ENCODE results near the gene CD81. TPM values are rescaled to one million over a fixed set of nuclear protein-coding genes. Genes with fewer than 3 reads are reported as not detected.
"Not testable (repeated sequence)": the region's sequence is repeated elsewhere in the genome, so short reads cannot be mapped to it uniquely, and the experiment has no call there.

The CD81 gene
- polyA plus RNA-seq (ENCODE audit: insufficient read length) = 447 TPM

DNA sequence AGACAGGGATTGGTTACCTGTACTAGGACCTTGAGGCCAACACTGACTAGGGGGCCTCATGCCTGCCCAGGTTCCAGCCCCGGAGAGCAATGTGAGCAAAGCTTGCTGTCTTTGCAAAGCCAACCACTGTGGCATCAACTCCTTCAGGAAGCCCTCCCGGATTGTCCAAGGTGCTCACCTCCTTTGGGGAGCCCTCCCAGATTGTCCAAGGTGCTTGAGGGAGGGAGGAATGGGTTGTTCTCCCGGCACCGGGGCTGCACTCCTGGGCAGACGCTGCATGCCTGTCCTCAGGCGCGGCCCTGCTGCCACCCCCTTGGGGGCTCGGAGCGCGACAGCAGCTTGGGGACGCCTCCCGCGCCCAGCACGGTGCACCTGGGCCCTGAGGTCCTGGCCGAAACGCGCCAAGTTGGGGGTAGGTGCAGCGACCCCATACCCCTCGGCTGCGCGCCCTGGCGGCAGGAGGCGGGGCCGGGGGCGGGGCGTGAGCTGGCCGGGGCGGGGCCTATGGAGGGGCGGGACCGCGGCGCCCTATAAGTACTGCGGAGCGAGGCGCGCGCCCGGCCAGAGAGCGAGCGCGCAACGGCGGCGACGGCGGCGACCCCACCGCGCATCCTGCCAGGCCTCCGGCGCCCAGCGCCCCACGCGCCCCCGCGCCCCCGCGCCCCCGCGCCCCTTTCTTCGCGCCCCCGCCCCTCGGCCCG, at the start of gene CD81:
CD81 (plus strand) TSS at position 560 of the 701 bp plus-strand sequence. CDS start 240 bp downstream, outside the sequence.
- no peak for DNase-seq (ENCODE audit: low read depth)

DNA sequence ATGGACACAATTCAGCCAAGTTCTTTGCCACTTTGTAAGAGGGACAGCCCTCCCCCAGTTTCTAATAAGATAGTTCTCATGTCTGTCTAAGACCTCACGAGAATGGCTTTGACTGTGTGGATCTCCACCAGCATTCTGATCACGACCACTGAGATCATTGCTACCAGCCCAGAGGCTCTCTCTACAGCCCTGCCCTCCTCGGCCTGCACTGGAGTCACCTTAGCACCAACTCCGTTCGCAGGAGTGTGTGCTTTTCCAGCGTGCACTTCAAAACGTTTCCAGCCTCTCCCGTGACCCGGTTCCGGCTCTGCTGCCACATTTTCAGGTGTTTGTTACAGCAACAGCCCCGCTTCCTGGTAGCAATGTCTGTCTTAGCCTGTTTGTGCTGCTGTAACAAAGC, 49.1 kb upstream of the CD81 start:
- DNase-seq (ENCODE audit: low read depth) = no peak

- DNase-seq (ENCODE audit: low read depth) = no peak
Measured at GRCh38 chr11:2328656-2329354, 48.3 kb upstream of the CD81 start.

GRCh38 chr11:2329551-2329950, 47.6 kb upstream of the CD81 start:
- DNase-seq (ENCODE audit: low read depth) = no peak

DNA sequence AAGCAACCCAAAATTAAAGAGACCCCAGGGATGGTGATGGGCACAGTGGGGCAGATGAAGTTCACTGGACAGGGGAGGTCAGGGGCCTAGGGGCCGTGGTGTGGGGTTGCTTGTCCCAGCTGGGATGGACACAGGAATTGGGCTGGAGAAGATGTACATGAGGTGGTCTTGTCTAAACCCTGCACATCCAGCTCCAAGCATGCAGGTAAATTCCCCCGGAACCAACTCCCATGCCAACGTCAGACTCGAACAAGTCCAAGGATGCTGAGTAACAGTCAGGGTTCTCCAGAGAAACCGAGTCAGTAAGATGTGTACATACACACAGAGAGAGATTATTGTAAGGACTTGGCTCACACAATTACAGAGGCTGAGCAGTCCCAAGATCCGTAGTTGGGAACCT, 46.4 kb upstream of the CD81 start:
- no peak for DNase-seq (ENCODE audit: low read depth)

DNA sequence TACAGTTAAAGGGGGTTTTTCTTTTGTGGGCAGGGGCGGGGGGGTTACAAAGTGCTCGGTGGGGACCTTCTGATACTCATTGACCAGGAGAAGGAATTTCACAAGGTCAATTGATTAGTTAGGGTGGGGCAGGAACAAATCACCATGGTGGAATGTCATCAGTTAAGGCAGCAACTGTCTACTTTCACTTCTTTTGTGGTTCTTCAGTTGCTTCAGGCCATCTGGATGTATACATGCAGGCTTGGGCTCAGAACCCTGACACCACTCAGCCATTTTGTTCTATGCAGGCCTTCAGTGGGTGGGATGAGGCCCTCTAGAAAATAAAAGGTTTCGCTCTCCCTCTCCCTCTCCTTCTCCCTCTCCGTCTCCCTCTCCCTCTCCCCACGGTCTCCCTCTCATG, 45.7 kb upstream of the CD81 start:
- DNase-seq (ENCODE audit: low read depth) = no peak

DNA sequence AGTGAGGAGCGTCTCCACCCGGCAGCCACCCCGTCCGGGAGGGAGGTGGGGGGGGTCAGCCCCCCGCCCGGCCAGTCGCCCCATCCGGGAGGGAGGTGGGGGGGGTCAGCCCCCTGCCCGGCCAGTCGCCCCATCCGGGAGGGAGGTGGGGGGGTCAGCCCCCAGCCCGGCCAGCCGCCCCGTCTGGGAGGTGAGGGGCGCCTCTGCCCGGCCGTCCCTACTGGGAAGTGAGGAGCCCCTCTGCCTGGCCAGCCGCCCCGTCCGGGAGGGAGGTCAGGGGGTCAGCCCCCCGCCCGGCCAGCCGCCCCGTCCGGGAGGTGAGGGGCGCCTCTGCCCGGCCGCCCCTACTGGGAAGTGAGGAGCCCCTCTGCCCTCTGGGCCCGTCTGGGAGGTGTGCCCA, 44.5 kb upstream of the CD81 start:
- not testable (repeated sequence) for DNase-seq (ENCODE audit: low read depth)

- DNase-seq (ENCODE audit: low read depth) = not testable (repeated sequence)
Measured at GRCh38 chr11:2333486-2334205, 43.5 kb upstream of the CD81 start.

DNA sequence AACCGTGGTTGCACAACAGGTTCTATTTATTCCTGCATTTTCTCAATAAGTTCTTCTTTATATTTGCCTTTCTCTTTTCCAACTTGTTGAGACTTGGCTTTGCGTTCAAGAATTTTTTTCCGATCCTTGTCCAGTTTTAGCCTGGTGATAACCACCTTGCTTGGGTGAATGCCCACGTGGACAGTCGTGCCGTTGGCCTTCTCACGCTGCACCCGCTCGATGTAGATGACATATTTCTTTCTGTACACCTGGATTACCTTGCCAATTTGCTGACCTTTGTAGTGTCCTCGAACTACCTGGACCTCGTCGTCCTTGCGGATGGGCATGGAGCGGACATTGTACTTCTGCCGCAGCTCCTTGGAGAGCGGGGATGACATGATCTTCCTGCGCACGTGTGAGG, 41.8 kb upstream of the CD81 start:
- DNase-seq (ENCODE audit: low read depth) = not testable (repeated sequence)

DNA sequence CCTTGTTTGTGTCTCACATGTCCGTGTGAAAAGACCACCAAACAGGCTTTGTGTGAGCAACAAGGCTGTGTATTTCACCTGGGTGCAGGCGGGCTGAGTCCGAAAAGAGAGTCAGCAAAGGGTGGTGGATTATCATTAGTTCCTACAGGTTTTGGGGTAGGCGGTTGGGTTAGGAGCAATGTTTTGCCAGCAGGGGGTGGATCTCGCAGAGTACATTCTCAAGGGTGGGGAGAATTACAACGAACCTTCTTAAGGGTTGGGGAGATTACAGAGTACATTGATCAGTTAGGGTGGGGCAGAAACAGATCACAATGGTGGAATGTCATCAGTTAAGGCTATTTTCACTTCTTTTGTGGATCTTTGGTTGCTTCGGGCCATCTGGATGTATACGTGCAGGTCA, 38.4 kb upstream of the CD81 start:
- DNase-seq (ENCODE audit: low read depth) = not testable (repeated sequence)

- DNase-seq (ENCODE audit: low read depth) = no peak
Measured at GRCh38 chr11:2342557-2342956, 34.6 kb upstream of the CD81 start.

DNA sequence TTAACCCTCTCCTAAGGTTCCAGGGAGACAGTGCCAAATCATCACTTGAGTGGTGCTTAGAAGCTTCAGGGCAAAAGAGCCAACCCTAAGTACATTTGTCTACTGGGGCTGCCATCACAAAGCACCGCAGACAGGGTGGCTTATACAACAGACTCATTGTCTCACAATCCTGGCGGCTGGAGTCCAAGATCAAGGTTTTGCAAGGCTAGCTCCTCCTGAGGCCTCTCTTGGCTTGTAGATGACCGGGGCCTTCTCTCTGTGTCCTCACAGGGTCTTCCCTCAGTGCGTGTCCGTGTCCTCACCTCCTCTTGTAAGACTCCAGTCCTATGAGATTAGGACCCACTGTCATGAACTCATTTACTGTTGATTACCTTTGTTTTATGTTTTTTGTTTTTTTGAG, 34.1 kb upstream of the CD81 start:
- DNase-seq (ENCODE audit: low read depth) = no peak

GRCh38 chr11:2343502-2343901, 33.6 kb upstream of the CD81 start:
- no peak for DNase-seq (ENCODE audit: low read depth)

- DNase-seq (ENCODE audit: low read depth) = no peak
Measured at GRCh38 chr11:2345050-2345449, 32.1 kb upstream of the CD81 start.

DNA sequence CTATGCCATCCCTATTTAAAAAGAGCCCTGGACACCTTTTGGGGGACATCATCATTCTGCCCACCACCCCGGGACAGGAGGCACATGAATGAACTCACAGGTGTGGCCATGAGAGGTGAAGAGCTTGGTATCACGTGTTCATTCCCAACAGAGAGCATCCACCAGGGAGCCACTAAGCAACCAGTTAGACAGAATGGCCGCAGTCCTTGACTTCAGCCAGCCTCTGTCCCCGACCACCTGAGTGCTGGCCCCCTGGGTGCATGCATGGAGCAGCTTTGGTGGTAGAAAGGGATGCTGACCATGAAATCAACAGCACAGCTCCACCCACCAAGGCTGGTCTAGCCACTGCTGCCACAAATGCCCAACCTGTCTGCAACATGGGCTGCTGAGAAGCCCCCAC, 31.1 kb upstream of the CD81 start:
- DNase-seq (ENCODE audit: low read depth) = no peak

DNA sequence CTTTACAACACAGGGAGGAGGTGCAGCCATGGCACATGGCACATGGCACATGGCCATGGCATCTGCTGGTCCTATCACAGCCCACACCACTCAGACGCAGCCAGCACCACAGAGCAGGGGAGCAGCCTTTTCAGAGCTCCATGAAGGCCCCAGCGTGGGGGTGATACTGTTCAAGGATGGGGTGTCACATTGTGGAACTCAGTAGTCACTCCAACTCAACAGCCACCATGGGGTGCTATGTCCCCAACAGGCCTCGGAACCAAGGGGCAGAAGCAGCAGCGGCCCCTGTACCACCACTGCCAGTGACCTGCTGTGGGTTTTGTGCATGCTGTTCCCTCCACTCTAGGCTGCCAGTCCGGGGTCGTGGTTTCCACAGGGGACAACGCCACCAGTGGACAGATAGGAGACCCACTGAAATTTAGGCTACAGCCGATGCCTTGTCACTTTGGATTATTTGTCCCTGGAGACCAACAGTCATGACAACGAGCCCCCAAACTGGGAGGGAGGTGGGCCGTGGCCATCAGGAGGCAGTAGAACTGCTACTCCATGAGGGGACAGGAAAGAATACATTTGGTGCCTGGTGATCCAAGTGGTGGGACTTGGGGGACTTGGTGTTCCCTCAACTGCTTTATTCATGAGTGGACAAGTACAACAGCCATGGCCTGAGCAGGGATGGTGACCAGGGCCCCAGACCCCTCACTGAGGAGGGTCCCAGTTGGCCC, 30.4 kb upstream of the CD81 start:
- no peak for DNase-seq (ENCODE audit: low read depth)

GRCh38 chr11:2347308-2347830, 29.7 kb upstream of the CD81 start:
- no peak for DNase-seq (ENCODE audit: low read depth)

DNA sequence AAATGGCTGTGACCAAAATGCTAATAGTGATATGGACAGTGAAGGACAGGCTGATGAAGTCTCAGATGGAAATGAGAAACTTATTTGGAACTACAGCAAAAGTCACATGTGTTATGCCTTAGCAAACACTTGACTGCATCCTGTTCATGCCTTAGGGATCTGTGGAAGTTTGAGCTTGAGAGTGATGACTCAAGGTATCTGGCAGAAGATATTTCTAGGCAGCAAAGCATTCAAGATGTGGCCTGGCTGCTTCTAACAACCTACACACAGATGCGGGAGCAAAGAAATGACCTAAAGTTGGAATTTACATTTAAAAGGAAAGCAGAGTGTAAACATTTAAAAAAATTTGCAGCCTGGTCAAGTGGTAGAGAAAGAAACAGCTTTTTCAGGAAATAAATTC, 28.1 kb upstream of the CD81 start:
- DNase-seq (ENCODE audit: low read depth) = no peak

DNA sequence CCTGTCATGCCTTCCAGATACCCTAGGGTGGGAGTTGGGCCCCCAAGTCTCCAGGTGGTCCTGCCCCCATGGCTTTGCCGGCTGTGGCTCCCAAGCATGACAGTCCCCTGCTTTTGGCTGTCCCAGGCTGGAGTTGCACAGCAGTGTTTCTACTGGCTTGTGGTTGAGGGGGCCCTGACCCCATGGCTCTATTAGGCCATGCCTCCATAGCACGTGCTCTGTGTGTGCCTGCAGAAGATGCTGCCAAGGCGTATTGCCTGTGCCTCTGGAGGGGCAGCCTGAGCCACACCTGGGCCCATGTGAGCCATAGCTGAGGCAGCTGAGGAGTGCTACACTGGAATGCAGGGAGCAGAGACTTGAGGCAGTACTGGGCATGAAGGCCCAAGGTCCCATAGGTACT, 25.4 kb upstream of the CD81 start:
- DNase-seq (ENCODE audit: low read depth) = no peak

- DNase-seq (ENCODE audit: low read depth) = no peak
Measured at GRCh38 chr11:2352420-2352819, 24.7 kb upstream of the CD81 start.

DNA sequence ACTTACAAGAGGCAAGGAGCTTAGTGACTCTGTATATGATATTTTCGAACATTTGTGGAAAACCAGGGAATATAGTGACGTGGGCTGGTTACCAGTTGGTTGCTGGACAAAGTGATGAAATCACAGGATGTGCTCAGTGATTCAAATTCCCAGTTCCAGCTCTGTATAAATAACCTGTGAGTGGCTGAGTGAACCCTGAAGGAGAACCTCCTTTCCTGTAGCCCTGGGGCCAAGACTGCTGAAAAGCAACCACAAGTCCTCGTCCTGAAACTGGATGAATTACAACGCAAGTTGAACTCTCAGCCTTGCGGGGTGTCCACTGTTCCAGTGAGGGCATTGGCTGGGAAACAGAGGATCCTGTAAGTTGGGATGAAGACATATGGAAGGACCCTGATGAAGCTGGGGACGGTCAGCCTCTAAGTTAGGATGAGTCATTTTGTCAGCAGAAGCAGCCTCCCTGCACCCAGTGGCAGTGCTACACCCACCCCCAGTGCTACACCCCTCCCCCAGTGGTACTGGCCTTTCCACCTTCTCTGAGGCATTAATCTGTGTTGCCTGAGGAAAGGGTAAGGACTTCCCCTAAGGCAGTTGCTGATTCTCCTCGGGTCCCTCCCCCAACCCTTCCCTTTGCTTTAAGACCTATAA, 22.0 kb upstream of the CD81 start:
- no peak for DNase-seq (ENCODE audit: low read depth)
